ENCODE measurements around the gene XRCC1. TPM values are rescaled to one million over a fixed set of nuclear protein-coding genes. Genes with fewer than 3 reads are reported as not detected.

XRCC1 gene
- total RNA-seq, 3 donors from 2014 or later (not counting 1 experiment from before 2014, with no cell fraction given): 33.2 to 43.9 (median 40.7) TPM

DNA sequence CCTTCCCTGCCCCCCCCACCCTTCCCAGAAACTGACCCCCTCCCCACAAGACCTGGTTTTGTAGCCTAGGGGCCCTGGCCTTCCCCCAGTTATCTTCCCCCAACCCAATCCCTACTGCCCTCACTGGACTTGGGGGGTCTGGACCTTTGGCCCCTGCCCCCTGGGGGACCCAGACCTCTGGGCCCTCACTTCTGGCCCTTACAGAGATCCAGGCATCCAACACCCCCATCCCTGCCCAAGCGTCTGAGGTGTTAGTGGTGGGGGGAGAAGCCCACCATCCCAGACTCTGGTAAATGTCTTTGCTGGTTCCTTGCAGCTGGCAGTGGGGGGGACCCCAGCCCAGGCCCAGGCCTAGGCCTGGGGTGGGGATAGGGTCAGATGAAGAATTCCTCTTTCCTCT is 47.6 kb upstream of the XRCC1 start:
- intact Hi-C loops (cut with micrococcal nuclease): no loop called here
- Histone ChIP-seq H3K27me3 (ENCODE audit: control insufficient read depth, insufficient read depth, low read length) (peaks cover 4% of the 10 kb centered on the region), H3K9me3 (ENCODE audit: control insufficient read depth, insufficient read depth, low read length) (no peaks in the 10 kb centered on the region), H3K36me3 (ENCODE audit: control insufficient read depth, insufficient read depth, low read length) (no peaks in the 10 kb centered on the region), H3K4me1 (ENCODE audit: control insufficient read depth, insufficient read depth, low read length) (peaks cover 29% of the 10 kb centered on the region), H3K4me3 (ENCODE audit: low read length) (no peak overlapping the region), H3K27ac (ENCODE audit: low read length) (no peak overlapping the region)
- peaks cover 0 to 16% of the 10 kb centered on the region in 2 donors for H3K27me3 Mint-ChIP-seq (ENCODE audit: low read depth in 2 of 2)
- TF ChIP-seq, protein P1, sequence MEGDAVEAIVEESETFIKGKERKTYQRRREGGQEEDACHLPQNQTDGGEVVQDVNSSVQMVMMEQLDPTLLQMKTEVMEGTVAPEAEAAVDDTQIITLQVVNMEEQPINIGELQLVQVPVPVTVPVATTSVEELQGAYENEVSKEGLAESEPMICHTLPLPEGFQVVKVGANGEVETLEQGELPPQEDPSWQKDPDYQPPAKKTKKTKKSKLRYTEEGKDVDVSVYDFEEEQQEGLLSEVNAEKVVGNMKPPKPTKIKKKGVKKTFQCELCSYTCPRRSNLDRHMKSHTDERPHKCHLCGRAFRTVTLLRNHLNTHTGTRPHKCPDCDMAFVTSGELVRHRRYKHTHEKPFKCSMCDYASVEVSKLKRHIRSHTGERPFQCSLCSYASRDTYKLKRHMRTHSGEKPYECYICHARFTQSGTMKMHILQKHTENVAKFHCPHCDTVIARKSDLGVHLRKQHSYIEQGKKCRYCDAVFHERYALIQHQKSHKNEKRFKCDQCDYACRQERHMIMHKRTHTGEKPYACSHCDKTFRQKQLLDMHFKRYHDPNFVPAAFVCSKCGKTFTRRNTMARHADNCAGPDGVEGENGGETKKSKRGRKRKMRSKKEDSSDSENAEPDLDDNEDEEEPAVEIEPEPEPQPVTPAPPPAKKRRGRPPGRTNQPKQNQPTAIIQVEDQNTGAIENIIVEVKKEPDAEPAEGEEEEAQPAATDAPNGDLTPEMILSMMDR (IDR thresholded peaks at IDR 0.05): no peak
- ATAC-seq (no peak), DNase-seq (no peak)
- no peak overlapping the region for H3K27ac Mint-ChIP-seq
- no peaks in the 10 kb centered on the region for H3K36me3 Mint-ChIP-seq
- H3K4me3 Mint-ChIP-seq: no peak overlapping the region
- WGBS (ENCODE audit: insufficient coverage): 100% methylated on average over 1 of the region's 1 CpG
- peaks cover 22 to 54% of the 10 kb centered on the region in 2 donors for H3K4me1 Mint-ChIP-seq
- no peaks in the 10 kb centered on the region for H3K9me3 Mint-ChIP-seq

DNA sequence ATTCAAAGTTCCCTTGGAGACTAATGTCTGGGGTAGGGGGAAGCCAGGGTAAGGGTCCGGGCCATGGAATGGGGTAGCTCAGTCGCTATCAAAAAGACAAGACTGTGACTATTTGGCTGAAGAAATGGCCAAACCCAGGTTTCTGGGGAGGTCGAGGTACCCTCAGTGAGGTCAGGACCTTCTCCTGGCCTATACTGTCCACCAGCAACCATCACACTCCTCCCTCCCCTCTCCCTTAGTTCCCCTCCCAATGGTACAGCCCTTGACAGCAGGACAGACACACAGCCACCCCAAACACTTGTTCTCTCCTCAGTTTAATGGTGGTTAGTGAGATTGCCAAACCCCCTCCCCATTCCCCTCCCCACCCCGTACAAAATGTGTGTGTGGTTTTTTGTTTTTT is 46.7 kb upstream of the XRCC1 start:
- no peaks in the 10 kb centered on the region for H3K36me3 Mint-ChIP-seq
- no peak overlapping the region for H3K4me3 Mint-ChIP-seq
- Histone ChIP-seq H3K27ac (ENCODE audit: low read length) (no peak overlapping the region), H3K4me3 (ENCODE audit: low read length) (no peak overlapping the region), H3K27me3 (ENCODE audit: control insufficient read depth, insufficient read depth, low read length) (peaks cover 4% of the 10 kb centered on the region), H3K36me3 (ENCODE audit: control insufficient read depth, insufficient read depth, low read length) (no peaks in the 10 kb centered on the region), H3K4me1 (ENCODE audit: control insufficient read depth, insufficient read depth, low read length) (peaks cover 29% of the 10 kb centered on the region), H3K9me3 (ENCODE audit: control insufficient read depth, insufficient read depth, low read length) (no peaks in the 10 kb centered on the region)
- no peaks in the 10 kb centered on the region for H3K9me3 Mint-ChIP-seq
- peak overlapping the region in 1 of 2 donors; percentile 46 for H3K27ac Mint-ChIP-seq
- 92% methylated on average over 3 of the region's 4 CpGs for WGBS (ENCODE audit: insufficient coverage)
- peaks cover 0 to 9% of the 10 kb centered on the region in 2 donors for H3K27me3 Mint-ChIP-seq (ENCODE audit: low read depth in 2 of 2)
- TF ChIP-seq, protein P1 (IDR thresholded peaks at IDR 0.05): no peak
- intact Hi-C loops (cut with micrococcal nuclease): no loop called here
- no peak for ATAC-seq
- no peak for DNase-seq
- H3K4me1 Mint-ChIP-seq: peaks cover 22 to 50% of the 10 kb centered on the region in 2 donors

DNA sequence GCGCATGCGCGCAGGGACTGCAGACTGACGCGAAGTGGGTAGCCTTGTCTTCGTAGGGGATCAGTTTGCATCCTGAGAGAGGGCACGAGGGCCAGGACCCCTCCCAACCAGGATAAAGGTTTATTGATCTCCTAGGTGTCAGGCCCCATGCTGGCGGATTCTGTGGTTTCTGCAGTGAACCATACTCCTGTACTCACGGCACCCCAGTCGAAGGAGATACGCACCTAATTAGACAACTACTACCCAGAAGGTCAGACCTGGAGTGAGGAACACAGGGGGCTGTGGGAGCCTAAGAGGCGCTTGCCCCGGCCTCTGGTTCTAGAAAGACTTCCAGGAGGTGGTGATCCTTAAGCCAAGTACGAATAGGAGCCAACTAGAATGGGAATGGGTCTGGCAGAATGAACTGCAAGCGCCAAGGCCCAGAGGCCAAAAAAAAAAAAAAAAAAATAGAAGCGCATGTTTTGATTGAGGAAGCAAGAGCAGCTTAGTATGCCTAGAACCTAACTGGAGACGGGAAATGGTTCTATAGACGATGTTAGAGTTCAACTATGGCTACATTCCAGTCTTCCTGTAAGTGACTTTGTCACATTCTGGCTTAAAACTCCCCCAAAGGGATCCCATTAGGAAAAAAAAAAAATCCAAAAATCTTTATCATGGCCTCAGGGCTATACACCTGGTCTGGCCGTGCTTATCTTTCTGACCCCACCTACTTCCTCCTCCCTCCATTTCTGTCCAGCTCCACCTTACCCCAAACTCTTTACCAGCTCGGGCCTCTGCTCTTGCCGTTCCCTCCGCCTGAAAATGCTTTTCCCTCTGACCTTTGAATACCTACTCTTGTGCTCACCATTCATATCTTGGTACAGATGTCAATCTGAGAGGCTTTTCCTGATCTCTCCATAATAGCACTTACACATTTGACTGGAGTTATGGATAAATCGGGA is 45.0 kb upstream of the XRCC1 start:
- H3K27ac ChIP-seq (ENCODE audit: low read length): peak overlapping the region; percentile 96
- peak overlapping the region; percentile 93 to 96 for H3K27ac Mint-ChIP-seq
- intact Hi-C loops (cut with micrococcal nuclease): no loop called here
- DNase-seq: peak; percentile 67 to 92
- H3K9me3 ChIP-seq (ENCODE audit: control insufficient read depth, insufficient read depth, low read length): no peaks in the 10 kb centered on the region
- 52% methylated on average over 23 of the region's 23 CpGs for WGBS (ENCODE audit: insufficient coverage)
- H3K4me1 Mint-ChIP-seq: peaks cover 27 to 53% of the 10 kb centered on the region in 2 donors
- peaks cover 26% of the 10 kb centered on the region for H3K4me1 ChIP-seq (ENCODE audit: control insufficient read depth, insufficient read depth, low read length)
- H3K36me3 Mint-ChIP-seq: no peaks in the 10 kb centered on the region
- H3K4me3 Mint-ChIP-seq: peak overlapping the region; percentile 99
- H3K36me3 ChIP-seq (ENCODE audit: control insufficient read depth, insufficient read depth, low read length): no peaks in the 10 kb centered on the region
- no peaks in the 10 kb centered on the region for H3K9me3 Mint-ChIP-seq
- no peaks in the 10 kb centered on the region for H3K27me3 Mint-ChIP-seq (ENCODE audit: low read depth in 2 of 2)
- peak overlapping the region; percentile 100 for H3K4me3 ChIP-seq (ENCODE audit: low read length)
- no peaks in the 10 kb centered on the region for H3K27me3 ChIP-seq (ENCODE audit: control insufficient read depth, insufficient read depth, low read length)
- TF ChIP-seq, protein P1 (IDR thresholded peaks at IDR 0.05): no peak
- no peak for ATAC-seq
